HG02981 (cell line): Measurements from ENCODE around the gene GATA2.

Source experiments
- ATAC-seq: cut with Tn5 transposase; IDR thresholded peaks from one replicate; pipeline ENCODE4 v1.9.1; 2021; ENCODE audit warnings: mild to moderate bottlenecking, moderate library complexity; ENCODE audit not compliant: unreplicated experiment

GATA2 gene

GRCh38 chr3:128458746-128459460 lies 34.1 kb downstream of the GATA2 start:
- ATAC-seq, result no peak

GRCh38 chr3:128457937-128458336 lies 35.1 kb downstream of the GATA2 start:
- no peak for ATAC-seq

DNA sequence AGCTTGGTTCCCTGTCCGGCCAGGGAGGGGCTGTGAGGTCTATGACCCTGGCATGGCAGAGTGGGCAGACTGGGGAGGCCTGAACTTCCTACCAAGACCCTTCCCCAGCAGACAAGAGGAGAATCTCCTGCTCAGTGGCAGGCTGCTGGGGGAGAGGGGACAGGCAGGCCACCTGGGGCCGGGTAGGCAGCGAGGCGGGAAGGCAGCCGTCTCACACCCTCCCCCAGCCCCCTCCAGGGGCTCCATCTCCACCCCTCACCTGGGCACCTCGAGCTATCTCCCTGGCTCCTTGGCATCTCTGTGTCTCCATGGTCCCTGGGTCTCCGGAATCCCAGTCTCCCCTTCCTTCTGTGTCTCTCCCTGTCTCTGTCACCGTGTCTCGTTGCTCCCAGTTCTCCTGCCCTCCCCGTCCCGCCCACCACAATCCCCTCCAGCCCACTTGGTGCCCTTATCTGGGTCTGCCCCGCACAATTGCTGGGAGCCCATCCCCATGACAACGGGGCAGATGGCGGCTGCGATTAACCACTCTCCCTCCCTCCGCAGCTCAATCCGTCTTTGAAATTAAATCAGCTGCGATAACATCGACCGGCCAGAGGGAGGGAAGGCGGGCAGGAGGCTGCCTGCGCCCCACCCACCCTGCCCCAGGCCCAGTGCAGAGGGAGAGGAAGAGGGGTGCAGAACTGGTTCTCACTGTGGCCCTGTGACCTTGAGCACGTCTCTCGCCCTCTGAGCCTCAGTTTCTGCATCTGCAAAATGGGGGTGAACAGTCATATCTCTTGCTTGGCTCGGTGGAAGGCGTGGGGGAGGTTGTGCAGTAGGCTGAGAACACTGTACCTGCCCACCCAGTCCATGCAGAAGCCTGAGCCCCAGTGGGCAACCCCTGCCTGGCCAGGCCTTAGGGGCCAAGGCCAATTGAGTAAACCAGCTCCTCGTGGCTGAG lies 36.0 kb downstream of the GATA2 start:
- ATAC-seq, result no peak

DNA sequence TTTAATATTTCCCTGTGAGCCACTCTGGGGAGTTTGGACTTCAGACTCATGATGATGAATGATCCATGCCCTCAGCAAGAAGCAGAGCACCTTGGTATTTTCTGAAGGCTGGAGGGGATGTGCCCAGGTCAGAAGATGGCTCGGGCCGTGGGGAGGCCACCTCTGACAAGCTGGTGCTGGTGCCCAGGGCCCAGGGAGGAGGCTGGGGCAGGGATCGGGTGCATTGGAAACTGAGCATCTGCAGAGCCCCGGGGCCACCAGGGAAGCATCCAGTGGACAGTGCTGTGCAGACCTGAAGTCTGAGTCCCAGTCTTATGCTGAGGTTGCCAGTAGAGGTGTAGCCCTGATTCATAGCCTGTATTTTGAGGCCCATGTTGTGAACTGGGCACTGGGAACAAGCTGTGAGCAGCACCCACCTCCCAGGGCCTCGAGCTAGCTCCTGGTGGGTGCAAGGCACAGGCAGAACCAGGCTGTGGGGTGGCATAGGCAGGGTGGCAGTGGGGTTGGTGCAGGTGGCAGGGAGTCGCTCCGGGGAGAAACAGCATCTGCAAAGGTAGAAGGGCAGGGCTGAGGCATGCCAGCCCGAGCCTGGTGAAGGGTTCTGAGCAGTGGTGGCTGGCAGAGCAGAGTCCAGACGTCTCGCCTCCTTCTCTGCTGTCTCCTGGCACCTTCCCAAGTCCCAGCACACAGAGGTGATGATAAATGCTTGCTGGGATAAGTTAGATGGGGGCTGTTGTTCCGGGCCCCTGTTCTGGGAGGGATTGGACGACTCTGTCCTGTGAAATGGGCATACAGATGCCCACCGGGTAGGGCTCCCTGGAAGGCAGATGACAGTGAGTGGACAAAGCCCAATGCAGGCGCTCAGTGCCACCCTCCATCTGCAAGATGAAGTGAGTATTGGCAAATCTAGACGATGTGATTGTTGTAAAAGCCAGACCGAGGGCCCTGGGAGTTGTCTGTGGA lies 36.9 kb downstream of the GATA2 start:
- ATAC-seq, result no peak

- ATAC-seq, result no peak
Measured at GRCh38 chr3:128455116-128455515, 37.9 kb downstream of the GATA2 start.

- no peak for ATAC-seq
Measured at GRCh38 chr3:128454310-128454618, 38.7 kb downstream of the GATA2 start.

DNA sequence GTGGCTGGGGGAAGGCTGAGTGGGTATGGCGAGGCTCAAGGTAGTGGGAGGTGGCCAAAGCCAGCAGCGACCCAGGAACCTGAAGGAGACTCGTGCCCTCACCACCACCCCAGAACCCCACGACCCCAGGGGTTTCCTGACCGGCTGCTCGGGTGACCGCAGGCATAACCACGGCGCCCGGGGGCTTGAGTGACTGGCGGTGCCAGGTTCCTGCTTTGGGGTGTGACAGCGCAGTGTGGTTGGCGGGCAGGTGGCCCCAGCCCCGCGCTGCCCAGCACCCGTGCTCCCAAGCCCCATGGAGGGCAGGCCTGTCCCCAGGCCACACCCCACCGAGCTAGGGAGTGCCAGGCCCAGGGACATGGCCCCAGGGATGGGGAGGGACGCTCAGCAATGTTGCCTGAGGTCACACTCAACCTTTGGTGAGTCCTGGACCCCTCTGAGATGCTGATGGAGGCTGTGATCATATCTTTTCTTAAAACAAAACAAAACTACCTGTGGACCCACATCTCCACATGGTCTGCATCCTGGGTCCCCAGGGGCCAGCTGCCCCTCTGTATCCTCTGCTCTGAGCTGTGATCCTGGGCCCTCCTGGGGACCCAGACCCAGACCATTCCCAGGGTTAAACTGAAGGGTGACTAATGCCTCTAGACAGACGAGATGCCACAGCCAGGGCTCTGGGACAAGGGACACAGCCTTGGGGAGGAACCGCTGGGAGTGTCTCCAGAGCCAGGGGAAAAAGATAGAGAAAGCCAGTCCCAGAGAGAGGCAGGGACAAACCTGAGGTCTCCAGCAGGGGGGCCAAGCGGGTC lies 39.3 kb downstream of the GATA2 start:
- no peak for ATAC-seq

DNA sequence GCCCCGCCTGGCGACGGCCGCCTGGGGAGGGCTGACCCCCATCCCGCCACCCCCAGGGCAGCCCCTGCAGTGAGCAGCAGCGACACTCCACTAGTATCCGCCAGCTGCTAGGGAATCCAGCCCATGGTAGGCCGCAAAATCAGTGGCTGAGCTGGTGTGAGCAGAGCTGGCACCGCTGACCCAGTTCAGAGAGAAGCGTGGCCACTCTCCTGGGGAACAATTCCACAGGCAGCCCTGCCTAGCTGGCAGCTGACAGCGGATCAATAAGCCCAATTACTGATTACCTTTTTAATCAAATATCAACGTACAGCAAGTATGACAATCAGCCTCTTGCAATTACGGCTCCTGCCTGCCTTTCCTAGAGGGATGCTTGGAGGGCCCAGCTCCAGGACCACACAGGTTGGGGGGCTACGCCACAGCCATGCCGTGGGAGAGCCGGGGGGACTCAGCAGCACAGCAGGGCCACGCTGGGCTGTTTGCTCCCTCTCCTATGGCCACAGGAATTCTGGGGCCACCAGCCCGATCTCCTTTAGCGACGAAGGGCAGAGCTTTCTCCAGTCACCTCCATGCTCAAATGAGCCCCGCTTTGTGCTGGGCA lies 40.2 kb downstream of the GATA2 start:
- no peak for ATAC-seq

GRCh38 chr3:128452120-128452519 lies 40.9 kb downstream of the GATA2 start:
- ATAC-seq, result no peak

GRCh38 chr3:128449111-128449638 lies 43.8 kb downstream of the GATA2 start:
- ATAC-seq, result no peak

- ATAC-seq, result no peak
Measured at GRCh38 chr3:128448491-128448890, 44.5 kb downstream of the GATA2 start.

DNA sequence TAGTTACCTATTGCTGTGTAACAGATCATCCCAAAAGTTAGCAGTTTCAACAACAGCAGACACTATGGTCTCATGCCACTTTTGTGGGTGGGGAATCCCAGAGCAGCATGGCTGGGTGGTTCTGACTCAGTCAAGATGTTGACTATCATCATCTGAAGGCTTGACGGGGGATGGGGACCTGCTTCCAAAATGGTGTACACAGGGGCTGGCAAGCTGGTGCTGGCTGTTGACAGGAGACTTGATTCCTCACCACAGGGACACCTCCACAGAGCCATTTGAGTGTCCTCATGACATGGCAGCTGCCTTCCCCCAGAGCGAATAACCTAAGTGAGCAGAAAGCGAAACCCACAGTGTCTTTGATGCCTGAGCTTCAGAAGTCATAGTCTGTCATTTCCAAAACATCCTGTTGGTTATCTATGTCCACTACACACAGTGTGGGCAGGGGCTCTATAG lies 45.4 kb downstream of the GATA2 start:
- peak; percentile 56 for ATAC-seq

- no peak for ATAC-seq
Measured at GRCh38 chr3:128446821-128447220, 46.2 kb downstream of the GATA2 start.

- ATAC-seq, result no peak
Measured at GRCh38 chr3:128445357-128445756, 47.6 kb downstream of the GATA2 start.

- ATAC-seq, result no peak
Measured at GRCh38 chr3:128443771-128444170, 49.2 kb downstream of the GATA2 start.

DNA sequence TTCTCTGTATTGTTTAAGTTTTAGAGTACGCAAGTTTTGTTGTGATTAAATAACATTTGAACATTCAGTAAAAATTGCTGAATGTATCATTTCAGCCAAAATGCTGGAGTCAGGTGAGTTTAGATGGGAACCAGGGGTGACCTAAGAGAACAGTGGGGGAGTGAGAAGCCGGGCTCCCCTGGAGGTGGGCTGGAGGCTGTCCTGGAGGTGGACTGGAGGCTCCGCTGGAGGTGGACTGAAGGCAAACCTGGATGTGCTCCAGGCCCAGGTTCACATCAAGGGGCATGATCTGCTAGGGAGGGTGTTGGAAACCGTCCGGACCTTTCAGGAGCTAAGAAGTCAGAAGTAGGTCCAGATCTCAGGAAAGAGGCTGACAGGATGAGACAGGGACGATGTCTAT lies 50.1 kb downstream of the GATA2 start:
- no peak for ATAC-seq

GRCh38 chr3:128442070-128442469 lies 50.9 kb downstream of the GATA2 start:
- ATAC-seq, result no peak

DNA sequence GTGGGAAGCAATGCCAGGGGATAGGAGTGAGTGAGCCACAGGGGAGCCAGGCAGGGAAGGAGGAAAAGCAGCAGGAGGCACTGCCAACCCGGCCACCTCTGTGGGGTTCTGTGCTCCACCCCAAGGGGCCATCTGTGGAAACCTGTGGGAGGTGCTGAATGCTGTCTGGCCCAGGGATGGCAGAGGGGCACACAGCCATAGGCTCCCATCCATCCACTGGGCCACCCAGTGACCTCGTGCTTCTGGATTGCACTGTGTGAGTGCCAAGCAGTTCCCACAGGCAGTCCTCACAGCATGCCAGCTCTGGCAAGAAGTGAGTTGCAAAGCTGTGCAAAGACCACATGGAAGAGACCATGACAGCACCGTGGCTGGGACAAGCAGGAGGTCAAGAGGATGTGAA lies 53.8 kb downstream of the GATA2 start:
- no peak for ATAC-seq

DNA sequence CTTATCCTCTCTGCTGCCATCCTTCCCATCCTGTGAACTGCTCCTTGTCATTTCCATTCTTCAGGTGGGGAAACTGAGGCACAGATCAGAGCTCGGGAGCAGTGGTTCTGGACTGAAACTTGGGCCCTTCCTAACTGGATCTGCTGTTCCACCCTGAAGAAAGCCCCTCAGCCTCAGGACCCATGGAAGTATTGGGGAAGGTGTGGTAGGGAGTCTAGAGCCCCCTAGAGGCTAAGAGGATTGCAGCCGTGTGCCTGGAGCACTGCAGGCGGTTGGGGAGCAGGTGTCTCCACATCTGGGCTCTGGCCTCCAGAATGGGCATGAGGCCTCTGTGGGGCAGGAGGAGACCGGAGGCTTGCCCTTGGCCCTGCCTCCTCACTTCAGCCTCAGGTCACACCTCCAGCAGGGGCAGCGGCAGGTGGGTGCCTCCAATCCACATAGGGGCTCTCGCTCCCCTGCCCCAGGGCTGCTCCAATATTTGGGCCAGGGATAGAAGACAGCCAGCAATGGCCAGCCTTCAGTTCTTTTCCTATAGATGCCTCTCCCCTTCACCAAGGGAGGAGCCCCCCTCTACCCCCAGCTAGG lies 54.4 kb downstream of the GATA2 start:
- no peak for ATAC-seq
